Stimulated activated CD4-positive, alpha-beta T cell treated with anti-CD3 and anti-CD28 coated beads, Interleukin-2, amount 100 ng/mL, for 24 hours (primary cell): ENCODE results near the gene ANKRD33B.

ENCODE experiments used
- DNase-seq, 2 donors: peaks; one replicate each; pipeline ENCODE4 v3.0.0-alpha.2; 2020

The ANKRD33B gene

GRCh38 chr5:10703676-10704075 lies 139.8 kb downstream of the ANKRD33B start:
- no peak for DNase-seq

GRCh38 chr5:10704949-10705621 lies 141.2 kb downstream of the ANKRD33B start:
- DNase-seq = no peak

- DNase-seq = no peak
These were observed 141.9 kb downstream of the ANKRD33B start for GRCh38 chr5:10705747-10706146.

- no peak for DNase-seq
These were observed 142.5 kb downstream of the ANKRD33B start for GRCh38 chr5:10706326-10706725.
